K562 (cell line): ENCODE data around the gene KCNE1. TPM values are rescaled to one million over a fixed set of nuclear protein-coding genes. Genes with fewer than 3 reads are reported as not detected.

Experiments used
- CTBP1 ChIP-seq: fragments of 450-650 bp; IDR thresholded peaks from 2 replicates; pipeline ENCODE4 v1.6.1; 2016; ENCODE audit warnings: borderline replicate concordance
- JUND ChIP-seq, 2 experiments: IDR thresholded peaks; 2 replicates in 1 of 2; 3 replicates in 1 of 2; pipeline ENCODE4 v1.6.1; 2011; ENCODE audit warnings: borderline replicate concordance in 2 of 2, low read depth in 2 of 2, low read length in 2 of 2, improper control_type of control experiment in 1 of 2, missing biosample characterization in 1 of 2, missing genetic modification characterization in 1 of 2, missing genetic modification reagents in 1 of 2
- MAFG ChIP-seq: fragments of 450-650 bp; conservative IDR thresholded peaks from 2 replicates; pipeline ENCODE4 v1.6.1; 2016; ENCODE audit warnings: missing genetic modification characterization, missing compliant biosample characterization
- NRF1 ChIP-seq, 2 experiments: fragments of 450-650 bp; IDR thresholded peaks in 1 of 2; conservative IDR thresholded peaks in 1 of 2; 2 replicates each; pipeline ENCODE4 v1.6.1; 2014; ENCODE audit warnings: mild to moderate bottlenecking in 2 of 2
- PCBP1 ChIP-seq: fragments of 200-400 bp; formaldehyde crosslinking; IDR thresholded peaks from 2 replicates; pipeline ENCODE4 v1.6.1; 2018; ENCODE audit warnings: mild to moderate bottlenecking, low read depth, low read length; ENCODE audit not compliant: poor library complexity, severe bottlenecking
- XRCC5 ChIP-seq: fragments of 200-400 bp; formaldehyde crosslinking; IDR thresholded peaks from 2 replicates; pipeline ENCODE4 v1.6.1; 2017; ENCODE audit warnings: low read depth, mild to moderate bottlenecking, low read length
- polyA plus RNA-seq, 8 experiments: library from polyadenylated mRNA; depleted of rRNA in 4 of 8; stranded (reverse) in 5 of 8; unstranded in 3 of 8; fragments of >200 nt; fragmentation: Nextera tagmentation in 2 of 8; fragmentation: Illumina TruSeq in 1 of 8; extraction: Ambion mirVana in 2 of 8; extraction: Trizol in 1 of 8; gene quantifications; 2 replicates each; pipeline versions ENCODE4 v1.2.1 to v1.2.3, GENCODE V29; 2011 to 2014; ENCODE audit warnings: inconsistent platforms in 1 of 8, missing spikeins in 1 of 8
- total RNA-seq, 7 experiments: library from RNA; depleted of rRNA in 6 of 7; stranded (reverse); fragments of >200 nt in 6 of 7; fragmentation: Illumina TruSeq in 2 of 7; extraction: Trizol in 2 of 7; gene quantifications; 2 replicates each; pipeline versions ENCODE4 v1.2.1 to v1.2.3, GENCODE V29; 2011 to 2021; ENCODE audit warnings: low replicate concordance in 1 of 7
- TF ChIP-seq, protein P1 (sequence below): fragments of 450-650 bp; IDR thresholded peaks from 2 replicates; pipeline ENCODE4 v1.6.1; 2016; ENCODE audit warnings: mild to moderate bottlenecking, moderate library complexity
- TF ChIP-seq, protein P2 (sequence below): sonication (generic); formaldehyde crosslinking; IDR thresholded peaks from 2 replicates; pipeline ENCODE4 v1.9.0; 2022; ENCODE audit warnings: mild to moderate bottlenecking, missing genetic modification reagents
- TF ChIP-seq, protein P3 (sequence below): fragments of 250-450 bp; sonication (Bioruptor Pico); IDR thresholded peaks from 2 replicates; pipeline ENCODE4 v1.4.0; 2020; ENCODE audit warnings: mild to moderate bottlenecking
- TF ChIP-seq, protein P4 (sequence below): sonication (generic); formaldehyde crosslinking; IDR thresholded peaks from 2 replicates; pipeline ENCODE4 v1.8.1; 2023; ENCODE audit warnings: mild to moderate bottlenecking, missing genetic modification reagents

KCNE1 gene
- total and polyA plus RNA-seq, 9 of the 15 experiments (the other 6 are each of a cell fraction or from before 2014, with no cell fraction given), result 0.05 to 0.22 (median 0.11) TPM; not detected in 3

DNA sequence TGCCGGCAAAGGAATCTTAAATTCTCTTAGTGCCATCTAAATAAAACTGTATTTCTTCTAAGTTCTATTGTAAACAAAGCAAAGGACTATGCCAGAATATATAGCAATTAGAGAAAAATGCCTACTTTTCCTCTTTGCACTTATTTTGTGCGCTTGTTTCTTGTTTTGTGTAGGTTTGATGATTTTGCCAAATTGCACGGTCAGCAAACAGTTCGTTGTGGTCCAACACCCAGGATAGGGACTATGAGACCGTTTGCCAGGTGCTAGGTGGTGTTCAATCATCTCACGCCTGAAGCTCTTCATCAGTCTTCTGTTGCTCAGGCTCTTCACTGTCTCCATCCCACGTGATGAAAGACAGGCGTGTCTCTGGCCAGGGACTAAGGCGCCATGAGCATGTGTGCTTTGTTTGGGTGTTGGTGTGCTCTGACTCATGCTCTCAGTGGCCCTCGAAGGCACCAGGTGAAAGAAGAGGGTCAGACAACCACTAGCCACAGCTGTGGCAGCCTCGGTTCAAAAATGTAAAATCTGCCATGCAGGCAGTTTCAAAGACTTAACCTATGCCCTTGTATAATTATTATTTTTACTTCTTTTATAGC is 36.9 kb upstream of the KCNE1 start (continued):
- TF ChIP-seq, protein P1, sequence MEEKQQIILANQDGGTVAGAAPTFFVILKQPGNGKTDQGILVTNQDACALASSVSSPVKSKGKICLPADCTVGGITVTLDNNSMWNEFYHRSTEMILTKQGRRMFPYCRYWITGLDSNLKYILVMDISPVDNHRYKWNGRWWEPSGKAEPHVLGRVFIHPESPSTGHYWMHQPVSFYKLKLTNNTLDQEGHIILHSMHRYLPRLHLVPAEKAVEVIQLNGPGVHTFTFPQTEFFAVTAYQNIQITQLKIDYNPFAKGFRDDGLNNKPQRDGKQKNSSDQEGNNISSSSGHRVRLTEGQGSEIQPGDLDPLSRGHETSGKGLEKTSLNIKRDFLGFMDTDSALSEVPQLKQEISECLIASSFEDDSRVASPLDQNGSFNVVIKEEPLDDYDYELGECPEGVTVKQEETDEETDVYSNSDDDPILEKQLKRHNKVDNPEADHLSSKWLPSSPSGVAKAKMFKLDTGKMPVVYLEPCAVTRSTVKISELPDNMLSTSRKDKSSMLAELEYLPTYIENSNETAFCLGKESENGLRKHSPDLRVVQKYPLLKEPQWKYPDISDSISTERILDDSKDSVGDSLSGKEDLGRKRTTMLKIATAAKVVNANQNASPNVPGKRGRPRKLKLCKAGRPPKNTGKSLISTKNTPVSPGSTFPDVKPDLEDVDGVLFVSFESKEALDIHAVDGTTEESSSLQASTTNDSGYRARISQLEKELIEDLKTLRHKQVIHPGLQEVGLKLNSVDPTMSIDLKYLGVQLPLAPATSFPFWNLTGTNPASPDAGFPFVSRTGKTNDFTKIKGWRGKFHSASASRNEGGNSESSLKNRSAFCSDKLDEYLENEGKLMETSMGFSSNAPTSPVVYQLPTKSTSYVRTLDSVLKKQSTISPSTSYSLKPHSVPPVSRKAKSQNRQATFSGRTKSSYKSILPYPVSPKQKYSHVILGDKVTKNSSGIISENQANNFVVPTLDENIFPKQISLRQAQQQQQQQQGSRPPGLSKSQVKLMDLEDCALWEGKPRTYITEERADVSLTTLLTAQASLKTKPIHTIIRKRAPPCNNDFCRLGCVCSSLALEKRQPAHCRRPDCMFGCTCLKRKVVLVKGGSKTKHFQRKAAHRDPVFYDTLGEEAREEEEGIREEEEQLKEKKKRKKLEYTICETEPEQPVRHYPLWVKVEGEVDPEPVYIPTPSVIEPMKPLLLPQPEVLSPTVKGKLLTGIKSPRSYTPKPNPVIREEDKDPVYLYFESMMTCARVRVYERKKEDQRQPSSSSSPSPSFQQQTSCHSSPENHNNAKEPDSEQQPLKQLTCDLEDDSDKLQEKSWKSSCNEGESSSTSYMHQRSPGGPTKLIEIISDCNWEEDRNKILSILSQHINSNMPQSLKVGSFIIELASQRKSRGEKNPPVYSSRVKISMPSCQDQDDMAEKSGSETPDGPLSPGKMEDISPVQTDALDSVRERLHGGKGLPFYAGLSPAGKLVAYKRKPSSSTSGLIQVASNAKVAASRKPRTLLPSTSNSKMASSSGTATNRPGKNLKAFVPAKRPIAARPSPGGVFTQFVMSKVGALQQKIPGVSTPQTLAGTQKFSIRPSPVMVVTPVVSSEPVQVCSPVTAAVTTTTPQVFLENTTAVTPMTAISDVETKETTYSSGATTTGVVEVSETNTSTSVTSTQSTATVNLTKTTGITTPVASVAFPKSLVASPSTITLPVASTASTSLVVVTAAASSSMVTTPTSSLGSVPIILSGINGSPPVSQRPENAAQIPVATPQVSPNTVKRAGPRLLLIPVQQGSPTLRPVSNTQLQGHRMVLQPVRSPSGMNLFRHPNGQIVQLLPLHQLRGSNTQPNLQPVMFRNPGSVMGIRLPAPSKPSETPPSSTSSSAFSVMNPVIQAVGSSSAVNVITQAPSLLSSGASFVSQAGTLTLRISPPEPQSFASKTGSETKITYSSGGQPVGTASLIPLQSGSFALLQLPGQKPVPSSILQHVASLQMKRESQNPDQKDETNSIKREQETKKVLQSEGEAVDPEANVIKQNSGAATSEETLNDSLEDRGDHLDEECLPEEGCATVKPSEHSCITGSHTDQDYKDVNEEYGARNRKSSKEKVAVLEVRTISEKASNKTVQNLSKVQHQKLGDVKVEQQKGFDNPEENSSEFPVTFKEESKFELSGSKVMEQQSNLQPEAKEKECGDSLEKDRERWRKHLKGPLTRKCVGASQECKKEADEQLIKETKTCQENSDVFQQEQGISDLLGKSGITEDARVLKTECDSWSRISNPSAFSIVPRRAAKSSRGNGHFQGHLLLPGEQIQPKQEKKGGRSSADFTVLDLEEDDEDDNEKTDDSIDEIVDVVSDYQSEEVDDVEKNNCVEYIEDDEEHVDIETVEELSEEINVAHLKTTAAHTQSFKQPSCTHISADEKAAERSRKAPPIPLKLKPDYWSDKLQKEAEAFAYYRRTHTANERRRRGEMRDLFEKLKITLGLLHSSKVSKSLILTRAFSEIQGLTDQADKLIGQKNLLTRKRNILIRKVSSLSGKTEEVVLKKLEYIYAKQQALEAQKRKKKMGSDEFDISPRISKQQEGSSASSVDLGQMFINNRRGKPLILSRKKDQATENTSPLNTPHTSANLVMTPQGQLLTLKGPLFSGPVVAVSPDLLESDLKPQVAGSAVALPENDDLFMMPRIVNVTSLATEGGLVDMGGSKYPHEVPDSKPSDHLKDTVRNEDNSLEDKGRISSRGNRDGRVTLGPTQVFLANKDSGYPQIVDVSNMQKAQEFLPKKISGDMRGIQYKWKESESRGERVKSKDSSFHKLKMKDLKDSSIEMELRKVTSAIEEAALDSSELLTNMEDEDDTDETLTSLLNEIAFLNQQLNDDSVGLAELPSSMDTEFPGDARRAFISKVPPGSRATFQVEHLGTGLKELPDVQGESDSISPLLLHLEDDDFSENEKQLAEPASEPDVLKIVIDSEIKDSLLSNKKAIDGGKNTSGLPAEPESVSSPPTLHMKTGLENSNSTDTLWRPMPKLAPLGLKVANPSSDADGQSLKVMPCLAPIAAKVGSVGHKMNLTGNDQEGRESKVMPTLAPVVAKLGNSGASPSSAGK, result peak; percentile 85
- TF ChIP-seq, protein P2, sequence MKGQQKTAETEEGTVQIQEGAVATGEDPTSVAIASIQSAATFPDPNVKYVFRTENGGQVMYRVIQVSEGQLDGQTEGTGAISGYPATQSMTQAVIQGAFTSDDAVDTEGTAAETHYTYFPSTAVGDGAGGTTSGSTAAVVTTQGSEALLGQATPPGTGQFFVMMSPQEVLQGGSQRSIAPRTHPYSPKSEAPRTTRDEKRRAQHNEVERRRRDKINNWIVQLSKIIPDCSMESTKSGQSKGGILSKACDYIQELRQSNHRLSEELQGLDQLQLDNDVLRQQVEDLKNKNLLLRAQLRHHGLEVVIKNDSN (CRISPR knock-in tag), result peak; percentile 51; the same call in 1 of the 2 replicates
- TF ChIP-seq NRF1 (conservative IDR thresholded peaks at IDR 0.05 in 1 of 2, IDR thresholded peaks at IDR 0.05 in 1 of 2) (peak; percentile 33 to 39; a peak in 2 of 4 replicates), PCBP1 (no peak), MAFG (tag) (peak; percentile 81), CTBP1 (peak; percentile 41; the same call in 1 of the 2 replicates), JUND (IDR thresholded peaks at IDR 0.05; ENCODE audit: borderline replicate concordance, low read depth, low read length) (peak; percentile 57; the same call in 1 of the 2 replicates), JUND (tag; IDR thresholded peaks at IDR 0.05; ENCODE audit: borderline replicate concordance, low read depth, low read length) (no peak), XRCC5 (no peak)
- TF ChIP-seq, protein P3, sequence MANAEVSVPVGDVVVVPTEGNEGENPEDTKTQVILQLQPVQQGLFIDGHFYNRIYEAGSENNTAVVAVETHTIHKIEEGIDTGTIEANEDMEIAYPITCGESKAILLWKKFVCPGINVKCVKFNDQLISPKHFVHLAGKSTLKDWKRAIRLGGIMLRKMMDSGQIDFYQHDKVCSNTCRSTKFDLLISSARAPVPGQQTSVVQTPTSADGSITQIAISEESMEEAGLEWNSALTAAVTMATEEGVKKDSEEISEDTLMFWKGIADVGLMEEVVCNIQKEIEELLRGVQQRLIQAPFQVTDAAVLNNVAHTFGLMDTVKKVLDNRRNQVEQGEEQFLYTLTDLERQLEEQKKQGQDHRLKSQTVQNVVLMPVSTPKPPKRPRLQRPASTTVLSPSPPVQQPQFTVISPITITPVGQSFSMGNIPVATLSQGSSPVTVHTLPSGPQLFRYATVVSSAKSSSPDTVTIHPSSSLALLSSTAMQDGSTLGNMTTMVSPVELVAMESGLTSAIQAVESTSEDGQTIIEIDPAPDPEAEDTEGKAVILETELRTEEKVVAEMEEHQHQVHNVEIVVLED (CRISPR knock-in tag), result no peak
- TF ChIP-seq, protein P4, sequence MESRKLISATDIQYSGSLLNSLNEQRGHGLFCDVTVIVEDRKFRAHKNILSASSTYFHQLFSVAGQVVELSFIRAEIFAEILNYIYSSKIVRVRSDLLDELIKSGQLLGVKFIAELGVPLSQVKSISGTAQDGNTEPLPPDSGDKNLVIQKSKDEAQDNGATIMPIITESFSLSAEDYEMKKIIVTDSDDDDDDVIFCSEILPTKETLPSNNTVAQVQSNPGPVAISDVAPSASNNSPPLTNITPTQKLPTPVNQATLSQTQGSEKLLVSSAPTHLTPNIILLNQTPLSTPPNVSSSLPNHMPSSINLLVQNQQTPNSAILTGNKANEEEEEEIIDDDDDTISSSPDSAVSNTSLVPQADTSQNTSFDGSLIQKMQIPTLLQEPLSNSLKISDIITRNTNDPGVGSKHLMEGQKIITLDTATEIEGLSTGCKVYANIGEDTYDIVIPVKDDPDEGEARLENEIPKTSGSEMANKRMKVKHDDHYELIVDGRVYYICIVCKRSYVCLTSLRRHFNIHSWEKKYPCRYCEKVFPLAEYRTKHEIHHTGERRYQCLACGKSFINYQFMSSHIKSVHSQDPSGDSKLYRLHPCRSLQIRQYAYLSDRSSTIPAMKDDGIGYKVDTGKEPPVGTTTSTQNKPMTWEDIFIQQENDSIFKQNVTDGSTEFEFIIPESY (CRISPR knock-in tag), result peak; percentile 41; the same call in 1 of the 2 replicates
